ENCODE data around the gene ECE1.

The ECE1 gene

DNA sequence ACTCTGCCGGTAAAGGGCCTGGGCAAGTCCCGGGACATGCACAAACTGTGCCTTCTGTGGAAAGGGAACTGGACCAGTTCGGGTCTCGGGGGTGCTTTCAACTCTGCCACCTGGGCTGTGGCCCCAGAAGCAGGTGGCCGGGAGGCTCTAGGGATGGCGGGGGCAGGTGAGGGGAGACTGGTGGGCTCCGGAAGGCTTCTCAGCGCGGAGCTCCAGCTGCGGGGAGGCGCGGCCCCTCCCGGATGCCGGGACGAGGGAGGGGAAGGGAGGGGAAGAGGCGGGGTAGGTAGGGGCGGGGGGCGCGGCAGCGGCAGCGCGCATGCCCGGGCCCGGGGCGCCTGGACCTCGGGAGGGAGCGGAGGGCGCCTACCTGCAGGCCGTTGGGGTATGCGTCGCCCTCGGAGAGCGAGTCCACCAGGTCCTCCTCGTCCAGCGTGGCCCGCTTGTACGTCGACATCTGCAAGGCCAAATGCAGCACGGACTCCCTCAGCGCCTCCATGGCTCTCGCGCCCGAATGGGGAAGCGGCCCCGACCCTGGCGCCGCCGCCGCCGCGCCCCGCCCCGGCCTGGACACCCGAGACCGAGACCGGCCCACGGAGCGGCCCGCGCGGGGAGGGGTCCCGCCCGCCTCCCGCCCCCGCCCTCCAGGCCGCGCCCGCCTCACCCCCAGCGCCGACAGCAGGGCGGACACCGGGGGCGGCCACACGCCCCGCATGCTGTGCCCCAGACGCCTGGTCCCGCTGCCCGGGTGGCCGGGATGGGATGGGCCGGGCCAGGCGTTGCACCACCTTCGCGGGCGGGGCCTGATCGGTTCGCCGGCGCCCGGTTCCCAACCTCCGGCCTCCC, at the start of gene ECE1:
ECE1 (minus strand) TSS at position 764 of the 846 bp plus-strand sequence; CDS start at position 715, 49 bp downstream.
- Mint-ChIP-seq H3K27ac (peak within 1 kb of the TSS; percentile 96), H3K36me3 (ENCODE audit: low read depth) (peaks cover 58% of the 10 kb centered on the region), H3K9me3 (no peaks in the 10 kb centered on the region), H3K4me1 (ENCODE audit: low read depth) (peaks cover 75% of the 10 kb centered on the region), H3K4me3 (peak within 1 kb of the TSS; percentile 89), H3K27me3 (no peaks in the 10 kb centered on the region)
- peak; percentile 68 for DNase-seq

DNA sequence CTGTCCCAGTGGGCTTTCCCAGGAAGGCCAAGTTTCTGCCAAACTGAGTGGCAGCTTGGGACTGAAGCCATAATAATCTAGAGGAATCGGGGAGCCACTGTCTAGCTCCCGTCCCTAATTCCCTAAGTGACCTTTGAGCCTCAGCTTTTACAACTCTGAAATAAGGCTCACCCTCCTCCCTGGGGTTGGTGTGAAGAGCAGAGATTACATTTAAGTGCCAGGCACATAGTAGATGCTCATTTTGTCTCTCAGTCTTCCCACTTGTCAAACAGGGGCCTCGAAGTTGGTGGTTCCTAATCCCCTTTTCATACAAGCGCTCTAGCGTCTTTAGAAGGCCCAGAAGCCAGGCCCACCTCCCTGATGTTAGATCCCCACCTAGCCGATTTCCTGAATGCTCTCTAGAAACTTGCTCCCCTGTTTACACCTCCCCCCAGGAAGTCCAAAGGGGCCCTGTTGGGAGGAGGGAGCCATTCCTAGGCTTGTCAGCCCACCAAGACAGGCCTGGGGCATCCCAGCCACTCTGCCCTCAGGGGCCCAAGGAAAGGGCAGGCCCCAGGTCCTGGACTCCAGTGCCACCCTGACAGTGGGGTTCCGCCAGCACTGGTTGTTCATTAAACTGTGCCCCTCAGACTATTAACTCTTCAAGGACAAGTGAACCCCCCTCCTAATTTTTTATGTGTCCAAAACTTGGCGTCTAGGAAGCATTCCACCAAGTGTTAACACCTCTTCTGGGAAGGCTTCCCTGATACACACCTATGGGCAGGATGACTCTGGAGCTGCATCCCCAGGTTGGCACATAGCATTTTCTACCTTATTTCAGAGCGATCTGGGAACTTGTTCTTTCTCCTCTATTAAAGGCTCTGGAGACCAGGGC, 49.3 kb upstream of the ECE1 start:
- peak overlapping the region; percentile 80 for H3K27ac Mint-ChIP-seq
- H3K9me3 Mint-ChIP-seq = no peaks in the 10 kb centered on the region
- no peaks in the 10 kb centered on the region for H3K27me3 Mint-ChIP-seq
- H3K36me3 Mint-ChIP-seq (ENCODE audit: low read depth) = peaks cover 89% of the 10 kb centered on the region
- no peak overlapping the region for H3K4me3 Mint-ChIP-seq
- H3K4me1 Mint-ChIP-seq (ENCODE audit: low read depth) = peaks cover 91% of the 10 kb centered on the region
- DNase-seq = no peak

DNA sequence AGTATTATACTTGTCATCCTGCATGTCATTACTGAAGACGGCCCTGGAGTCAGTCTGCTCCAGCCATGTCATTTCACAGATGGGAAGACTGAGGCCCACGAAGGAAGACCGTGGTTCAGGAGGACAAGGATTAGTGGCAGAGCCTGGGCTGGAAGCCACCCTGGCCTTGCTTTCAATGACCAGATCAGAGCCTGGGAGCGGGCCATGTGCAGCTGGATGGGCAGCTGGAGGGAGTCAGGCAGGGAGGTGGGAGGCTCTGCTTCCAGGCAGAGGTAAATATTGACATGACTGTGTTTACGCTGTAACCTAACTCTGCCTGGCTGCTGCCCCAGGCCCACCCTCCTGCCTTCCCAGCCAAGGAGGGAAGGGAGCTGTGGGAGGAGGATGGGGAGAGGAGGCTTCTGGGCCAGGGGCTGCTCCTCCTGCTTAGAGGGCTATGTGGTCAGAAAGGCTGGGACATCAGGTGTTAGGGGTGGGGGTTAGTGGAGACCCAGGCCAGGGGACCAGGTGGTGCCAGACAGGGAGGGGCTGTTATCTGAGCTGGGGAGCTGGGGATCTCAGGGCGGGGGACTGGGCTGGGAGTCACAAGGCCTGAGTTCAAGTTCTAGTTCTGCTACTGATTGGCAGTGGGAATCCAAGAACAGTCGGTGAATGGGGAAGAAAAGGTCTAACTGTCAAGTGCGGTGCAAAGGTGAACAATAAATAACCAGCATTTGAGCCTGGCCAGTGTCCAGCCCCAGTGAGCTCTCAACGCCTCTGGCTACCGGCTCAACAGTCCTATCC, 48.5 kb upstream of the ECE1 start:
- Mint-ChIP-seq H3K36me3 (ENCODE audit: low read depth) (peaks cover 83% of the 10 kb centered on the region), H3K9me3 (no peaks in the 10 kb centered on the region), H3K4me1 (ENCODE audit: low read depth) (peaks cover 97% of the 10 kb centered on the region), H3K27me3 (no peaks in the 10 kb centered on the region), H3K4me3 (no peak overlapping the region), H3K27ac (peak overlapping the region; percentile 80)
- no peak for DNase-seq

- H3K9me3 Mint-ChIP-seq = no peaks in the 10 kb centered on the region
- H3K27ac Mint-ChIP-seq = peak overlapping the region; percentile 80
- peaks cover 76% of the 10 kb centered on the region for H3K36me3 Mint-ChIP-seq (ENCODE audit: low read depth)
- no peak for DNase-seq
- H3K4me3 Mint-ChIP-seq = no peak overlapping the region
- H3K4me1 Mint-ChIP-seq (ENCODE audit: low read depth) = peaks cover 96% of the 10 kb centered on the region
- H3K27me3 Mint-ChIP-seq = no peaks in the 10 kb centered on the region
Observed at GRCh38 chr1:21337928-21338572, 47.8 kb upstream of the ECE1 start.

GRCh38 chr1:21337454-21337927, 47.2 kb upstream of the ECE1 start:
- DNase-seq = no peak
- Mint-ChIP-seq H3K36me3 (ENCODE audit: low read depth) (peaks cover 71% of the 10 kb centered on the region), H3K4me1 (ENCODE audit: low read depth) (peaks cover 95% of the 10 kb centered on the region), H3K4me3 (no peak overlapping the region), H3K9me3 (no peaks in the 10 kb centered on the region), H3K27ac (peak overlapping the region; percentile 80), H3K27me3 (no peaks in the 10 kb centered on the region)

DNA sequence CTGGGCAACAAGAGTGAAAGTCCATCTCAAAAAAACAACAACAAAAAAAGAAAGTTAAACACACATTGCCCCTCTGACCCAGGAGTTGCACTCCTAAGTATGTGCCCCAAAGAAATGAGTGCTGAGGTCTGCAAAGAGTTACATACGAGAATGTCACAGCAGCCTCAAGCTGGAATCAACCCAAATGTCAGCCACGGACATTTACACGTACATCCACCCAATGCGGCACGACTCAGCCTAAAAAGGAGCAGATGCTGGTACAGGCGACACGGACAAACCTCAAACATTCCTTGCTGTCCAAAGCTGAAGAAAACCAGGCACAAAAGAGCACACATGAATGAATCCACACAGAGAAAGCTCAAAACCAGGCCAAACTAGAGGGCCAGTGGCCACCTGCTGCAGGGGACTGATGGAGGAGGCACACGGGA, 46.8 kb upstream of the ECE1 start:
- DNase-seq = no peak
- Mint-ChIP-seq H3K27me3 (no peaks in the 10 kb centered on the region), H3K9me3 (no peaks in the 10 kb centered on the region), H3K4me1 (ENCODE audit: low read depth) (peaks cover 94% of the 10 kb centered on the region), H3K36me3 (ENCODE audit: low read depth) (peaks cover 68% of the 10 kb centered on the region), H3K4me3 (no peak overlapping the region), H3K27ac (peak overlapping the region; percentile 70)

GRCh38 chr1:21335750-21336224, 45.5 kb upstream of the ECE1 start:
- DNase-seq = no peak
- peak overlapping the region; percentile 98 for H3K27ac Mint-ChIP-seq
- H3K4me3 Mint-ChIP-seq = peak overlapping the region; percentile 84
- H3K9me3 Mint-ChIP-seq = no peaks in the 10 kb centered on the region
- H3K4me1 Mint-ChIP-seq (ENCODE audit: low read depth) = peaks cover 90% of the 10 kb centered on the region
- H3K36me3 Mint-ChIP-seq (ENCODE audit: low read depth) = peaks cover 67% of the 10 kb centered on the region
- H3K27me3 Mint-ChIP-seq = no peaks in the 10 kb centered on the region

DNA sequence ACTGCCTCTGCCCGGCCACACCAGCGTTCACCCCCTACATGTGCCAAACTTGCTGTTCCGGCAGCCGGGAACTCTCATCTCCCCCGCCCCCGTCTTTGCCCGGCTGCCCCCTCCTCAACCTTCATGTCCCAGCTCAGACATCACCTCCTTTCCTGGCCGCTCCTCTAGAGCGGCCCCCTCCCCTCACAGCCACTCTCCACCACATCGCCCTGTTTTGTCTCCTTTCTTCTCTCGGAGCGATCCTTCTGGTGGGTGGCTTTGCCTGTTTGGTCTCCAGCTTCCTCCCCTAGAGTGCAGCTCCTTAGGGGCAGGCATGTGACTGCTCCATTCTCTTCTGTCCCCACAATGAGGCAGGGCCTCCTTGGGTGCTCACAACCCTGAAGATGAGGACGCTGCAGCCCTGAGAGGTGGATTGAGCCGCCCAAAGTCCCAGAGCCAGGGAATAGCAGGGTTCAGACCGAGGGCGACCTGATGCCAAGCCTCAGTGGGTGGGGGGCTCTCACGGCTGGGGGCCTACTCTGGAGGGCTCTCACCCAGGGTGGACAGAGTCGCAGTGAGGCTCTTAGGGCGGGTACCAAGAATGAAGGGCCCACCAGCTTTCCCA, 44.9 kb upstream of the ECE1 start:
- Mint-ChIP-seq H3K36me3 (ENCODE audit: low read depth) (peaks cover 67% of the 10 kb centered on the region), H3K4me1 (ENCODE audit: low read depth) (peaks cover 92% of the 10 kb centered on the region), H3K27me3 (no peaks in the 10 kb centered on the region), H3K9me3 (no peaks in the 10 kb centered on the region), H3K27ac (peak overlapping the region; percentile 98), H3K4me3 (peak overlapping the region; percentile 84)
- DNase-seq = no peak

GRCh38 chr1:21334214-21335087, 44.2 kb upstream of the ECE1 start:
- Mint-ChIP-seq H3K27me3 (no peaks in the 10 kb centered on the region), H3K4me3 (peak overlapping the region; percentile 84), H3K9me3 (no peaks in the 10 kb centered on the region), H3K27ac (peak overlapping the region; percentile 98), H3K4me1 (ENCODE audit: low read depth) (peaks cover 91% of the 10 kb centered on the region), H3K36me3 (ENCODE audit: low read depth) (peaks cover 65% of the 10 kb centered on the region)
- peak; percentile 79 for DNase-seq

GRCh38 chr1:21333824-21334213, 43.6 kb upstream of the ECE1 start:
- Mint-ChIP-seq H3K27ac (peak overlapping the region; percentile 98), H3K4me3 (peak overlapping the region; percentile 84), H3K27me3 (no peaks in the 10 kb centered on the region), H3K36me3 (ENCODE audit: low read depth) (peaks cover 65% of the 10 kb centered on the region), H3K4me1 (ENCODE audit: low read depth) (peaks cover 91% of the 10 kb centered on the region), H3K9me3 (no peaks in the 10 kb centered on the region)
- no peak for DNase-seq

GRCh38 chr1:21332554-21333311, 42.5 kb upstream of the ECE1 start:
- no peak for DNase-seq
- Mint-ChIP-seq H3K27me3 (no peaks in the 10 kb centered on the region), H3K9me3 (no peaks in the 10 kb centered on the region), H3K27ac (peak overlapping the region; percentile 89), H3K36me3 (ENCODE audit: low read depth) (peaks cover 65% of the 10 kb centered on the region), H3K4me3 (peak overlapping the region; percentile 10), H3K4me1 (ENCODE audit: low read depth) (peaks cover 89% of the 10 kb centered on the region)

Data from activated T-cell treated with anti-CD3 and anti-CD28 coated beads, Interleukin-2, amount 50 U/mL, for 24 hours (primary cell).